ENCODE data around the gene NEGR1. TPM values are rescaled to one million over a fixed set of nuclear protein-coding genes. Genes with fewer than 3 reads are reported as not detected.

NEGR1 gene
- total RNA-seq, 4 donors from 2014 or later, result 4.6 to 5.7 (median 5.0) TPM

GRCh38 chr1:72122099-72122880 lies 160.0 kb downstream of the NEGR1 start:
- ATAC-seq (peak; percentile 77 to 82), DNase-seq (peak in 1 of 2 donors; percentile 5)
- no peaks in the 10 kb centered on the region for H3K9me3 ChIP-seq
- in situ Hi-C loops (cut with MboI; ENCODE audit: low sequenced_read_pairs in 4 of 4), result no loop called here
- intact Hi-C loops (cut with DNase I; ENCODE audit: low total_unique reads), result no loop called here
- TF ChIP-seq POLR2A (IDR thresholded peaks at IDR 0.05) (no peak), CTCF (IDR thresholded peaks at IDR 0.05 in 4 of 5, conservative IDR thresholded peaks at IDR 0.05 in 1 of 5) (no peak)
- H3K36me3 ChIP-seq, result no peaks in the 10 kb centered on the region
- no peaks in the 10 kb centered on the region for H3K27me3 ChIP-seq
- peak overlapping the region in 3 of 4 donors; percentile 3 to 47 (median 9) for H3K27ac ChIP-seq
- H3K4me1 ChIP-seq, result no peaks in the 10 kb centered on the region
- no peak overlapping the region for H3K4me3 ChIP-seq

- Histone ChIP-seq H3K9me3 (no peaks in the 10 kb centered on the region), H3K27ac (no peak overlapping the region), H3K4me1 (no peaks in the 10 kb centered on the region), H3K27me3 (no peaks in the 10 kb centered on the region), H3K4me3 (no peak overlapping the region), H3K36me3 (no peaks in the 10 kb centered on the region)
- DNase-seq (no peak), ATAC-seq (no peak)
- TF ChIP-seq CTCF (IDR thresholded peaks at IDR 0.05 in 4 of 5, conservative IDR thresholded peaks at IDR 0.05 in 1 of 5) (no peak), POLR2A (IDR thresholded peaks at IDR 0.05) (no peak)
- in situ Hi-C loops (cut with MboI; ENCODE audit: low sequenced_read_pairs in 4 of 4) (no loop called here), intact Hi-C loops (cut with DNase I; ENCODE audit: low total_unique reads) (no loop called here)
Measured at GRCh38 chr1:72119491-72119890, 162.8 kb downstream of the NEGR1 start.

- DNase-seq (no peak), ATAC-seq (no peak)
- Histone ChIP-seq H3K36me3 (no peaks in the 10 kb centered on the region), H3K4me1 (no peaks in the 10 kb centered on the region), H3K27ac (no peak overlapping the region), H3K27me3 (no peaks in the 10 kb centered on the region), H3K4me3 (no peak overlapping the region), H3K9me3 (no peaks in the 10 kb centered on the region)
- intact Hi-C loops (cut with DNase I; ENCODE audit: low total_unique reads), result no loop called here
- in situ Hi-C loops (cut with MboI; ENCODE audit: low sequenced_read_pairs in 4 of 4), result no loop called here
- no peak for TF ChIP-seq POLR2A (IDR thresholded peaks at IDR 0.05)
- no peak for TF ChIP-seq CTCF (IDR thresholded peaks at IDR 0.05 in 4 of 5, conservative IDR thresholded peaks at IDR 0.05 in 1 of 5)
Measured at GRCh38 chr1:72117621-72118020, 164.7 kb downstream of the NEGR1 start.

- in situ Hi-C loops (cut with MboI; ENCODE audit: low sequenced_read_pairs in 4 of 4), result no loop called here
- H3K27ac ChIP-seq, result no peak overlapping the region
- no peaks in the 10 kb centered on the region for H3K4me1 ChIP-seq
- H3K36me3 ChIP-seq, result no peaks in the 10 kb centered on the region
- intact Hi-C loops (cut with DNase I; ENCODE audit: low total_unique reads), result no loop called here
- no peak overlapping the region for H3K4me3 ChIP-seq
- DNase-seq (no peak), ATAC-seq (no peak)
- no peaks in the 10 kb centered on the region for H3K27me3 ChIP-seq
- no peaks in the 10 kb centered on the region for H3K9me3 ChIP-seq
- no peak for TF ChIP-seq POLR2A (IDR thresholded peaks at IDR 0.05)
Measured at GRCh38 chr1:72115290-72115689, 167.0 kb downstream of the NEGR1 start.

GRCh38 chr1:72111662-72112061 lies 170.7 kb downstream of the NEGR1 start:
- ATAC-seq (no peak), DNase-seq (no peak)
- Histone ChIP-seq H3K4me1 (no peaks in the 10 kb centered on the region), H3K27ac (no peak overlapping the region), H3K27me3 (no peaks in the 10 kb centered on the region), H3K36me3 (no peaks in the 10 kb centered on the region), H3K9me3 (no peaks in the 10 kb centered on the region), H3K4me3 (no peak overlapping the region)
- intact Hi-C loops (cut with DNase I; ENCODE audit: low total_unique reads), result no loop called here
- in situ Hi-C loops (cut with MboI; ENCODE audit: low sequenced_read_pairs in 4 of 4), result no loop called here
- TF ChIP-seq CTCF (IDR thresholded peaks at IDR 0.05 in 4 of 5, conservative IDR thresholded peaks at IDR 0.05 in 1 of 5), result no peak
- no peak for TF ChIP-seq POLR2A (IDR thresholded peaks at IDR 0.05)
